Measurements from ENCODE around the gene TNFSF8.

DNA sequence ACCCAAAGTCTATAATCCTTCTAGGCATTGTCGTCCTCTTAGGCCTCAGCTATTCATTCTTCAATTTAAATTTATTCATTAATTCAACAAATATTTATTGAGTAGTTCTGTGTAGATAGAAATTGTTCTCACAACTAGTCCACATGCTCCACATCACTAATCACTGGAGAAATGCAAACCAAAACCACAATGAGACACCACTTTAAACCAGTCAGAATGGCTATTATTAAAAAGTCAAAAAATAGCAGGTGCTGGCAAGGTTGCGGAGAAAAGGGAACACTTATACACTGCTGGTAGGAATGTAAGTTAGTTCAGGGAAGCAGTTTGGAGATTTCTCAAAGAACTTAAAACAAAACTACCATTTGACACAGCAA, 73.5 kb downstream of the TNFSF8 start:
- TF ChIP-seq CTCF (IDR thresholded peaks at IDR 0.05; ENCODE audit: low read length) (no peak), EZH2 (IDR thresholded peaks at IDR 0.05; ENCODE audit: borderline replicate concordance, low read length) (no peak)

Measured in OCI-LY1 (cell line).